ENCODE data around the gene EHMT1. TPM values are rescaled to one million over a fixed set of nuclear protein-coding genes. Genes with fewer than 3 reads are reported as not detected.
A peak's percentile ranks its signal among the peaks of the same experiment; 100 is the strongest.

EHMT1 gene
- total and polyA plus RNA-seq, 2 experiments from 2014 or later = 162 to 177 TPM

- H3K36me3 ChIP-seq (ENCODE audit: insufficient read depth) = no peaks in the 10 kb centered on the region
- Mint-ChIP-seq H3K4me1 (peaks cover 18% of the 10 kb centered on the region), H3K27me3 (ENCODE audit: insufficient read depth, low read depth, poor library complexity) (peaks cover 18% of the 10 kb centered on the region), H3K9me3 (no peaks in the 10 kb centered on the region), H3K4me3 (peak overlapping the region; percentile 74), H3K27ac (no peak overlapping the region), H3K36me3 (ENCODE audit: low read depth) (no peaks in the 10 kb centered on the region; the same call in 2 of the 3 replicates)
- no peaks in the 10 kb centered on the region for H3K9me2 ChIP-seq (ENCODE audit: insufficient read depth)
- H3K27me3 ChIP-seq (ENCODE audit: insufficient read depth) = peaks cover 6% of the 10 kb centered on the region
- H4K20me1 ChIP-seq (replicated peaks; ENCODE audit: insufficient read depth) = peaks cover 5% of the 10 kb centered on the region; the same call in 1 of the 2 replicates
- H3K27ac ChIP-seq (ENCODE audit: low read depth) = no peak overlapping the region
- H3K79me2 ChIP-seq (replicated peaks; ENCODE audit: insufficient read depth) = peaks cover 7% of the 10 kb centered on the region; the same call in 1 of the 2 replicates
- H3K4me1 ChIP-seq (ENCODE audit: insufficient read depth) = peaks cover 6% of the 10 kb centered on the region; the same call in 1 of the 2 replicates
- peak overlapping the region; percentile 84 for H3K4me2 ChIP-seq
- TF ChIP-seq ZNF114 (CRISPR knock-in tag; IDR thresholded peaks at IDR 0.05) (no peak), EZH2phosphoT487 (IDR thresholded peaks at IDR 0.05; ENCODE audit: unreplicated experiment) (no peak), CTCF (conservative IDR thresholded peaks at IDR 0.05; ENCODE audit: low read depth in 2 of 2) (no peak), ZNF462 (CRISPR knock-in tag; IDR thresholded peaks at IDR 0.05) (no peak), NANOG (IDR thresholded peaks at IDR 0.05; ENCODE audit: borderline replicate concordance) (no peak), POLR2AphosphoS5 (IDR thresholded peaks at IDR 0.05; ENCODE audit: low read depth) (no peak; the same call in 1 of the 2 replicates), ZNF331 (CRISPR knock-in tag; IDR thresholded peaks at IDR 0.05; ENCODE audit: low read depth) (no peak), REST (IDR thresholded peaks at IDR 0.05; ENCODE audit: unreplicated experiment) (no peak), EZH2 (IDR thresholded peaks at IDR 0.05; ENCODE audit: low read depth, unreplicated experiment) (no peak), JUNB (IDR thresholded peaks at IDR 0.05; ENCODE audit: unreplicated experiment) (no peak), STAT1 (IDR thresholded peaks at IDR 0.05; ENCODE audit: unreplicated experiment) (no peak), ETS1 (IDR thresholded peaks at IDR 0.05) (no peak), CREB1 (CRISPR knock-in tag; IDR thresholded peaks at IDR 0.05; ENCODE audit: low read depth) (no peak)
- H3K4me3 ChIP-seq = peak overlapping the region; percentile 69
- H2AFZ ChIP-seq = no peak overlapping the region
- DNase-seq (ENCODE audit: low spot score) = peak; percentile 50
- 0 out of 2 replicates have a peak, but pooled peaks cover 11% of the 10 kb centered on the region for H3F3A ChIP-seq (replicated peaks; ENCODE audit: low read depth)
- ATAC-seq = peak; percentile 20
Observed at GRCh38 chr9:137606005-137606621, 12.7 kb upstream of the EHMT1 start.
